Measurements from ENCODE around the gene SYTL1.

DNA sequence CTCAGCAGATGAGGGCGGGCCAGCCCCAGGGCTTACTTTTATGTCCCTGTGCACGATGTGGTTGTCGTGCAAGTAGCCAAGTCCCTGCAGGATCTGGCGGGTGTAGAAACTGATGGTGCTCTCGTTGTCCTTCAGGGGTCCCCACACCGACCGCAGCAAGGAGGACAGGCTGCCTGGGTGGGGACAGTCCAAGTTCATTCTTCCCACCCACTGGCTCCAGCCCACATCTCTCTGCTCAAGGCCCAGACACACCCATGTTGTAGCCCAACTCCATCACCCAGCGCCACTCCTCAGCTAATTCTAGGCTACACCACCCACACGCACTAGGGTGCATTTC lies 18.0 kb downstream of the SYTL1 start:
- TF ChIP-seq TAF1 (IDR thresholded peaks at IDR 0.05; ENCODE audit: borderline replicate concordance, low read depth, low read length), result no peak
- TF ChIP-seq POLR2A (IDR thresholded peaks at IDR 0.05; ENCODE audit: low read depth, low read length), result no peak
